Activated CD8-positive, alpha-beta memory T cell treated with anti-CD3 and anti-CD28 coated beads for 4 hours (primary cell): ENCODE results near the gene YPEL5.
"Not testable (repeated sequence)": the region's sequence is repeated elsewhere in the genome, so short reads cannot be mapped to it uniquely, and the experiment has no call there.

Experiments
- DNase-seq, 2 donors: peaks; one replicate each; pipeline ENCODE4 v3.0.0-alpha.2; 2020; ENCODE audit warnings: low read depth in 2 of 2

YPEL5 gene

DNA sequence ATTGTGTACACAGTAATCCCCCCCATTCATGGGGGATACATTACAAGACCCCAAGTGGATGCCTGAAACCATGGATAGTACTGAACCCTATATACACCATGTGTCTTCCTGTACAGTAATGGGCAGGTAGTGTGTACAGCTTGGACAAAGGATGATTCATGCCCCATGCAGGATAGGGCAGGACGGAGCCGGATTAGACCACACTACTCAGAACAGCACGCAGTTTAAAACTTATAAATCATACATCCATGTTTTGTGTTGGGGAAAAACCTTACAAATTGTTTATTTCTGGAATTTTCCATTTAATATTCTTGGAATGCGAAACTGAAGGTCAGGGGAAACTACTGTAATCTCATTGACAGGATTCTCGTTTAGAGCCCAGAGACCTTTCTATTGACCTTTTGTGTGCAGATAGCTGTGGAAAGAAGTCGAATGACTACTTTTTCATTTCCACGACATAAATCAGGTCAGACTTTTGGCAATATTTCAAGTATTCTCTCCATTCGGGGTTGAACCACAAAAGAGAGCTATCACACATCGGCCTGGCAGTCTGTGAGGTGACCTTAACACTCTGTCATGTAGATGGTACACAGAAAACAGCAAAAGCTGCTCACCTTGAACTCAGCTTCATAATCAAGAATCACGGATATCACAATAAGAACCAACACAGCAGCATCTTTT lies 9.9 kb upstream of the YPEL5 start:
- no peak for DNase-seq

DNA sequence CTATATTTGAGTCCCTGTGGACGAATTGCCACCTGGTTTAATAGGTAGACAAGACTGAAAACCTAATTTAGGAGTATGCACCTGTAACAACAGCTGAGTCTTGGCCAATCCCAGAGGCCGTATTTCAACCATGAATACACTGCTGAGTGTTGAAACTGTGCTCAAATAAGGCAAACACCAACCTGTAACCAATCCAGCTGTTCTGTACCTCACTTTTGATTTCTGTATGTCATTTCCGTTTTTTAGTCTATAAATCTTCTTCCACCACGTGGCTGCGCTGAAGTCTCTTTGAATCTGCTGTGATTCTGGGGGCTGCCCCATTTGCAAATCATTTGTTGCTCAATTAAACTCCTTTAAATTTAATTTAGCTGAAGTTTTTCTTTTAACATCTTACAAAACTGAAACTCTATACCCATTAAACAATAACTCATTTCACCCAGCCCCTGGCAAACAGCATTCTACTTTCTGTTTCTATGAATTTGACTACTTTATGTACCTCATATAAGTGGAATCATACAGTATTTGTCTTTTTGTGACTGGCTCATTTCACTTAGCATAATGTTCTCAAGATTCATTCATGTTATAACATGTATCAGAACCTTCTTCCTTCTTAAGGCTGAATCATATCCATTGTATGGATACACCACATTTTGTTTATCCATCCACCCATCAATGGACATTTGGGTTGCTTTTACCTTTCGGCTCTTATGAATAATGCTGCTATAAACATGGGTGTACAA lies 7.5 kb upstream of the YPEL5 start:
- no peak for DNase-seq

DNA sequence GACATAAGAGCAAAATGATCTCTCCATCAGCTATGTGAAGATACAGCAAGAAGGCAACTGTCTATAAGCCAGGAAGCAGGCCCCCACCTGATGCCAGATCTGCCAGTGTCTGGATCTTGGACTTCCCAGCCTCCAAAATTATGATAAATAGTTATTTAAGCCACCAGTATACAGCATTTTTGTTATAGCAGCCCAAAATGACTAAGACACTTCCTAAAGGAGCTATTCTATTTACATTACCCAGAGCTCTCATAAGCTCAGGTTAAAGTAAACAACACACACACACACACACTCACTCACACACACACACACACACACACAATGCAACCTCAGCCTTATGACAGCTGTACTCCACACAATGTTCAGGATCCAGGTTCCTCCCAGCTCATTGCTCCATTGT lies 5.7 kb upstream of the YPEL5 start:
- no peak for DNase-seq

DNA sequence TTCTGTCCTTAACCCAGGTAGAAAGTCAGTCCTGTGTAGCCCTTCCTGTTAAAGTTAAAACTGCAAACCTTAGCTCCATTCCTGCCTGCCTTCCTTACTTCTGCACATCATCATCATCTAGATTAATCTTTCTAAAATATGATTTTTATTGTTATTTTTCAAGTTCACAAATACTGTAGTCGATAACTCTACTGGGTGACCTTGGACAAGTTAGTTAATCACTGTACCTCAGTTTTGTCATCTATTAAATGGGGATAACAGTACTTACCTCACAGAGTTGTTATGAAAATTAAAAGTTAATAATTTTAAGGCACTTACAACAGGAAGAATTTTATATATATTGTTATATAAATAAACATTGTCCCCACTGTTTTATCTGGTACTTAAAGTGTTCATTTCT lies 2.5 kb upstream of the YPEL5 start:
- DNase-seq = no peak

DNA sequence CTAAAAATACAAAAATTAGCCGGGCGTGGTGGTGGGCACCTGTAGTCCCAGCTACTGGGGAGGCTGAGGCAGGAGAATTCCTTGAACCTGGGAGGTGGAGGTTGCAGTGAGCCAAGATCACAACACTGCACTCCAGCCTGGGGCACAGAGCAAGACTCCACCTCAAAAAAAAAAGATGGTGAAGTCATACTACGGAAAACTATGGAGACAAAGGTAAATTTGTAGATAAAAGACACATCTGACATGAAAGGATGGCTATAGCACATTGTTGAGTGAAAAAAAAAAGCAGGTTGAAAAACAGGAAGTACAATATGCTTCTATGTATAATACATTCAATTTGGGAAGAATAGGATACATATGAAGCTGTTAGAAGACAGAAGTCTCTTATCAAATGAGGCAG lies 1.9 kb upstream of the YPEL5 start:
- not testable (repeated sequence) for DNase-seq

DNA sequence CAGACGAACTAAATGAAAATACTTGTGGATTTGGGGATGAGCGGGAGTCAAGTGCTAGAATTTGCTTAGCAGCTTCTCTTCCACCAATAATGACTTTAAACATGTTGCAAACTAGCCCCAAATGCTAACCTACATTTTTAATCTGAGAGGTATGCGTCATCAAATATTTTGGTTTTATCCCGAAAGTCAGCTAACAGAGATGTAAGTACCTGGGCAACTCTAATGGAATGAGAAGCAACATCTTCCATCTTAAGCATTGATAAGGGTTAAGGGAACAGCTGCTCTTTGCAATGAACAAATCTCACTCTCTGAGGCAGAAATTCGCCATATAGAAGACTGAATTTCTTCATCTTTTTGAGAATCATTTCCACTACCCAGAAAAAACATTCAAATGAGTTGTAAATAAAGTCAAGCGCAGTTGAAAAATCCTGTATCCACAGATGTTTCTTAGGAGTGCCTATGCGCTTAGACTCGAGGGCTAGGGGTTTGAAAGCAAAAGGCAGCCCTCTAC lies 926 bp upstream of the YPEL5 start:
- DNase-seq = no peak

DNA sequence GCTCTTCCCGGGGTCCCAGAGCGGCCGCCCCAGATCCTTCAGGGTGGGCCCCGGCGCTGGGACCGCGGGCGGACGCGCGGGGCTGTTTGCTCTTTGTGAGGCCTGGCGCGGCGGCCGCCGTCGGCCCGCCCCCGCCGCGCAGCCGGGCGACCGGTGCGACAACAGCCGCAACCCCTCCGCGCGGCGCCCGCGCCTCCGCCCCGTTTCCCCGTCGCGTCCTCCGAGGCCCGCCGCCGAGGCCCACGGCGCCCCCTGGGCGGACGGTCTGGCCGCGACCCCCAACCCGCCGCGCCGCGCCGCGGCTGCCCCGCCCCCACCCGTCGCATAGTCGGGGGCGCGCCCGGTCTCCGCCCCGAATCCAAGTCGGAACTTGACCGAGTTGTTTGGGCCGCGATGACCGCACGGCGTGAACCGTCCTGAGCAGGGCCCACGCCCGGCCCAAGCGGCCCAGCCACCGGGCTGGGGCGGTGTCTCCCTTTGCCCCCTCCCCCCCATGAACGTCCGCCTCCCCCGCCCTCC lies 448 bp downstream of the YPEL5 start:
- no peak for DNase-seq

DNA sequence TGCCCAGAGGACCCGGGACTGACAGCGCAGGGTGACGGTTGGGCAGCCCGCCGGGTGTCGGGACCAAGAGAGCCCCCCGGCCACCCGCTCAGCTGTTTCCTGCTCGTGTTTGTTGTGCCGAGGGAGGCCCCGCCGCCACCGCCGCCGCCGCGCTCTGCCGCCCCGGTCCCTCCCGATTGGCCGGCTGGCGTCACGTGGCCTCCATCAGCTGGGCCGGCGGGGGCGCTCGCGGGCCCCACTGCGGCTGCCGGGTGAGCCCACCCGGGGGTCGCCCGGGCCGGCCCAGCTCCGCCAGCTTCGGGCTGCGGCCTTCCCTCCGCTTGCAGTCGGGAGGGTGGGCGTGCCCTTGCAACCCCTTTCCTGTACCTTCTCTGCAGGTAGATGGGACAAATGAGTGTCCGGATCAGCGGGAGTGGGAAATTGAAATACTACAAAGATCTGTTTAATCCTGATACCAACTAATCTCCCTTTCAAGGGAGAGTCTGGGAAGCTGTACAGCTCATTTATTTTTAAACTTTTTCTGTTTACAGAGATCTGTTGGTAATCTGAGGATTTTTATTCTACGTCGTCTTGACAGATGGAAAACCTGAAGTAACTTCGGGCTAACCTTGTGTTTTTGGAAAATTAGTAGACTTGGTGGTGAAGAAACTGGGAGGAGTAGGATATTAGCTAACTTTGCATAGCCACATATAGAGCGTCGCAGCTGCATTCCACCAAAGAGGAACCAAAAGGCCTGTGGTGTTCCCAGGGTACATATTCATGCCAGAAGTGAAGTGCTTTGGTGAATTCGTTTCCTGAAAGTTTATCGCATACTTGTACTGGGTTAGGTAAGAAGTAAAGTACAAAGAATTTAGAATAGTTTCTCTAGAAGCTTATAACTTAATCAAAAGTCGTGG lies 1.2 kb downstream of the YPEL5 start:
- peak; percentile 50 to 55 for DNase-seq

DNA sequence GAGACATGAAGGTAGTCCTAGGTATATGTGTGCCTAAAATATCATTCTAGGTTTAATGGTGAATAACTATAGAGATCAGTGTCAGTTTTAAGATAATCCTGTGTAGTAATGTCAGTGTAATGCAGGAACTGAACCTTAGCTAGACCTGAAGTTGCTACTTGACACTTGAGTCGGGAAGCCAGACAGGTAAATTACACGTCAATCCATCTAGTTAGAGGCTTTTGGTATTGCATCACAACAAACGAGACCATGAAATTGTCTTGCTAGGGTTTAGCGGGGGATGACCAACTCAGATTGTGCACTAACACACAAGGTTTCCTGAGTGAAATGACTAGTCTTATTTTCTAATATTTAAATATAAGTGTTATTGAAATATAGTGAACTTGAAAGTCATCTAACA lies 2.0 kb downstream of the YPEL5 start:
- no peak for DNase-seq

DNA sequence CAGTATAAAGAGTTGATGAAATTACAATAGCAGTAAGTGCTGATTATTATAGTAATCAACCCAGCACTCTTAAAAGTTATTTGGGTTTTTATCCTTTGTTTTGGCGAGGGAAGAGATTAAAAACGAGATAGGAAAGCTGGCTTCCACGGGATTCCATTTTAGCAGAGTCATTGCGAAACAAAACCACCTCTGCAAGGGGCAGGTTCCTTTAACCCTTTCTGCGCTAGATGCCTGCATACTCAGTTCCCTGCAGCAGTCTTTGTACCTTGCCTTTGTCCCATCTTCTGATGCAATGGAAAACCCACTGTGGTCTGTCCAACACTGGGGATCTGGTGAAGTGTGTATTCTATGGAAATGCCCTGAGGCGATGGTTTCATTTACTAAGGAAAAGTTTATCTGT lies 2.7 kb downstream of the YPEL5 start:
- DNase-seq = no peak

DNA sequence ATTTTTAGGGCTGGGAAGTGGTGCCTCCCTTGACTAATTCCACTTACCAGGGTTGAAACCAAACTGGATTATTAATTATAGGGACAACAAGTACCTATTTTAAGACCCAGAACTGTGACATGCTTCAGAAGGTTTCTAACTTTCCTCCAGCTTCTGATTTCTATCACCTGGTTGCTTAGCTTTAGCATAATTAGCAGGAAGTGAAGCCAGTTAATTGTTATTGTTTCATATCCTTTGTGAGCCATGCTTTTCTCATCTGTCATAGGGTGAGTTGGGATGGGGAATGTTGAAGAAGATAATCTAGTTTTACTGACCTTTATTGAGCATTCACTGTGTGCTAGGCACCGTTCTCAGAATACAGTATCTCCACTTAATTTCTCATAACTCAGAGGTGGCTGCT lies 3.2 kb downstream of the YPEL5 start:
- no peak for DNase-seq

DNA sequence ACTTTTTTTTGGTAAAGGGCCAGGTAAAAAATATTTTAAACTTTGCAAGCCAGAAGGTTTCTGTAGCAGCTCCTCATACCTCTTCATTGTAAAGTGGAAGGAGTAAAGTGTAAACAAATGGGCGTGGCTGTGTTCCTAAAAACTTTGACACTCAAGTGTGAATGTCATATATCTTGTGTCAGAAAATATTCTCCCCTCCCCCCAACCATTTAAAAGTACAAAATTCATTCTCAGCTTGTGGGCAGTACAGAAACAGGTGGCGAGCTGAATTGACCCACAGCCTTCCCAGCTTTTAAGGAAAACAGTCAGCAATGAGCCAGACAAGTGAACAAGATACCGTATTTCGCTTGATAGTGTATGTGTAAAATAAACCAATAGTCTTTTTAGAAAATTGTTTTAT lies 4.0 kb downstream of the YPEL5 start:
- no peak for DNase-seq

DNA sequence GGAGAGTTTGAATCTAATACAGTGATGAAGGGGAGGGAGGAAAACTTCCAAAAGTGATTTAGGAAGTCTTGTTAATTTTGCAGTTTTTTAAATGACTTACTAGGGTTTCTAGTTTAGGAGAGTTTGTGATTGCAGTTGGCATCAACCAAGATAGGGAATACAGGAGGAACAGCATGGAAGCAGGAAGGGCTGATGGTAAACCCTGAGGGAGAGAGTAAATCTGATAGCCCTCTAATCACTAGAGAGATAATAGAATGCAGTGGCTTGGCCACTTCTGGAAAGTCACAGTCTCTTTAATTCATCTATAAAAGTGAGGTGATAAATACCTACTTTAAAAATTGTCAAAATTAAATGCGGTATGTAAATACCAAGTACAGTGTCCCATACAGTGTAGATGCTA lies 5.6 kb downstream of the YPEL5 start:
- DNase-seq = no peak

DNA sequence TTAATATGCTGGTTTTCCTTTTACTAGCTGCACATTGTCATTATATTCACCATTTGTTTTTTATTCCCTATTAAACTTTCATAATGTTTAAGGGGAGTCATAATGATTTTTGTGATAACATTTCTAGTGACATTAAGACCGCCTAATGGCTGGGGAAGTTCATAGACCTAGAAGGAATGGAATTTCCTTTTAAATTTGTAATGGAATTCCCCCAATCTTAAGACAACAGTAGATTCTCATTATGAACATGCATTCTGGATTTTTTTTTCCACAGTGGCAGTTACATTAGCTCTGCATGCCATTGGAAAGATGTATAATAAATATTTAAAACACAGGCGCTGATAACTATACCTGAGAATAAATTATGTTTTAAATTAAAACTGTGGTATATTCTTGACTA lies 8.4 kb downstream of the YPEL5 start:
- DNase-seq = no peak

DNA sequence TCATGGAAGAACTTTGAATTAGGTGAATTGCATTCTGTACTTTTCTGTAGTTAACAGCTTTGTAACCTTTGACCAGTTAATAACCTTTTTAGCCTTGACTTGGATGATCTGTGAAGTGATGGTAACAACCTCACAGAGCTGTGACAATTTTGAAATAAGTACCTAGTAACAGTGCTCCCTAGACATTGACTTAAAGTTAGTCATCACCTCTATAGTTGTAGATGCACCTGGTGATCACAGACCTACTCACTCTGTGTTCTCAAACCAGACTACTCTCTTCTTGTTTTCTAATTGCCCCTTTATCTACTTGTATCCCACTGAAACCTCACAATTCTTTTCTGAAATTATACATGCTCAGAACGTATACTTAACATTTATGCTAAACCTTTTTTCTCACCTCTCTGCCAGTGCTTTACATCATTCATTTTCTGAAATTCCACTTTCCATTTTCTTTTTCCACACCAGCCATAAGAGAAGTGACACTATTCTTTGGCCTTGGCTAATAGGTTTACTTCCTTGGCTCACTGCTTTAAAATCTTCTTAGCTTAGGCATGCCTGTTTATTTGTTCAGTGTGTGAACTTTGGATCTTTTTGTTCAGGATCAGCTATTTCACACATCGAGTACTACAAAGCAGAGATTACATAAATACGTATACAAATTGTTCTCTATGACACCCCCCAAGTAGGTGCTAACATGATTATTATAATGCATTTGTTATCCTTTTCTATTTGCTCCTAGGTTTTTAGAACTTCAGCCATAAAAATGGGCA lies 9.3 kb downstream of the YPEL5 start:
- no peak for DNase-seq

DNA sequence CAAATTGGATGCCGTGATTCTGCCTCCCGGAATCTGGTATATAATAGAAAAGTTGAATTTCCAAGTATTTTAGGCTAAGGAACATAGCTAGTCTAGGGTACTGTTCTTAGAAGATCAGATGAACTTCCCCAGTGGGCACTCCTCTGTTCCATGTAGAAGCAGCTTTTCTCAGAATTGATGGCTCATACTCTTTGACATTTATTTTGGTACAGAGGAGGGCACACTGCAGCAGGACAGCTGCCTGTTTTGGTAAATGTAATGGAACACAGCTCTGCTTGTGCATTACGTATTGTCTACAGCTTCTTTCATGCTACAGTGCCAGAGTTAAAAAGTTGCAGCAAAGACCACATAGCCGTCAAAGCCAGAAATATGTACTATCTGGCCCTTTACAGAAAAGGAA lies 10.8 kb downstream of the YPEL5 start:
- DNase-seq = no peak

DNA sequence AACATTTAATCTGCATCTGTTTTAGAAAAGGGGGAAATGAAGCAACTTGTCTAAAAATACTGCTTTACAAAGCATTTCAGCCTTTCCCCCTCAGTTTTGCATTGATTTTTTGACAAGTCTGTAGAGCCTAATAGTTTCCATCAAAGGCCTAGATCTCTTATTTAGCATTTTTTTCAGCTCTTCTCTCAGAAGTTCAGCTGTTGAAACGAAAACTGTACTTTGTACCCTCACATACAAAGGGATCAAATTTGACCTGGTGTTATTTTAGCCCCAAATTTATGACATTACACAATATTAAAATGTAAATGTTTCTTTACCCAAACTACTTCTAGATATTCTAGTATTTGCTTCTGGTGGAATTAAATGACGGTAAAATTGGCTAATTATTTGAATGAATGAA lies 13.0 kb downstream of the YPEL5 start:
- no peak for DNase-seq

DNA sequence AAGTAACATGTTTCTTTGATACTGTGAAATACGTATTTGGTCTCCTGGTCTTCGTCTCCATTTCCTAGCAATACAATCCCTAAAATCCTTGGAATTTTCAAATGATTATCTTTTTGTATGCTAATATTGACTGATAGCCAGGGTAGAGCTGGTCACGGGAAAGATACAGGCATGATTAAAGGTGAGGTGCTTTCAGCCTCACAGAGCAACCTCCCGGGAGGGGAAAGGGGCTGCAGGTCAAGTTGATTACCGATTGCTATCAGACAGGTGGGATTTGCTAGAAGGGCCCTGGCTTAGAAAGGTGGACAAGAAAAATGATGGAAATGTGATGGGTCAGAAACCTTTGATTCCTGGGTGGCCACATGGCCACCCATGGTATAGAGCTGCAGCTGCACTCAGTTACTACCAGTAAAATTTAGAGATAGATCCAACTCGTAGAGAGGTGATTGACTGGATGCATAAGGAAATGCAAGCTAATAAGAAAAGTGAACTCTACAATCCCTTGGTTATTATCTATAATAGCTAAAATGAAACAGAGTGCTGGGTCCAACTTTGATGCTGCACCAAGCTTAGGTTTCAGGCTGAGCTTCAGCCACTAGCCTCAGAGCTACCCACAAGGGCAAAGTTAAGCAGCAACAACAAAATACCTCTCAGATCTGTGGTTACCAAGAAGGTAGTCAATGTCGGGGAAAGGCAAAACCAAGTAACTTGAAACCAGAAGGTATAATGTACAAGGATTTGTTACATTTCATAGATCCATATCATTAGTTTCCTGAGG lies 15.3 kb downstream of the YPEL5 start:
- no peak for DNase-seq

DNA sequence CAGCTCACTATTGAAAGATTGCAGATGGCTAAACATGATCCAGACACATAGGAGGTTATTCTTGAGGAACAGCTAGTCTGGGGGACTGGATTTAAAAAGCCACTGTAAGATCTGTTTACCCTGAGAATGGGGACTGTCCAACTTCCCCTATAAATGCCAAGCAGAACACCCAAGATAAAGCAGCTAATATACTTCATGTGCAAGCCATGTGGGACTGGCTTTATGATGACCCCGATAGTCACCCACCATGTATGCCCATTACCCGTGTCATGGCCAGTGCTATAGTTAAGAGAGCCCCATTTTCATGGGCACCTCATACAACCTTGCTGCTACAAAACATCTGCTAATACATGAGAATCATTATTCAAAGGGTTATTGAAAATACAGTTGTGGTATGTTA lies 16.0 kb downstream of the YPEL5 start:
- no peak for DNase-seq

DNA sequence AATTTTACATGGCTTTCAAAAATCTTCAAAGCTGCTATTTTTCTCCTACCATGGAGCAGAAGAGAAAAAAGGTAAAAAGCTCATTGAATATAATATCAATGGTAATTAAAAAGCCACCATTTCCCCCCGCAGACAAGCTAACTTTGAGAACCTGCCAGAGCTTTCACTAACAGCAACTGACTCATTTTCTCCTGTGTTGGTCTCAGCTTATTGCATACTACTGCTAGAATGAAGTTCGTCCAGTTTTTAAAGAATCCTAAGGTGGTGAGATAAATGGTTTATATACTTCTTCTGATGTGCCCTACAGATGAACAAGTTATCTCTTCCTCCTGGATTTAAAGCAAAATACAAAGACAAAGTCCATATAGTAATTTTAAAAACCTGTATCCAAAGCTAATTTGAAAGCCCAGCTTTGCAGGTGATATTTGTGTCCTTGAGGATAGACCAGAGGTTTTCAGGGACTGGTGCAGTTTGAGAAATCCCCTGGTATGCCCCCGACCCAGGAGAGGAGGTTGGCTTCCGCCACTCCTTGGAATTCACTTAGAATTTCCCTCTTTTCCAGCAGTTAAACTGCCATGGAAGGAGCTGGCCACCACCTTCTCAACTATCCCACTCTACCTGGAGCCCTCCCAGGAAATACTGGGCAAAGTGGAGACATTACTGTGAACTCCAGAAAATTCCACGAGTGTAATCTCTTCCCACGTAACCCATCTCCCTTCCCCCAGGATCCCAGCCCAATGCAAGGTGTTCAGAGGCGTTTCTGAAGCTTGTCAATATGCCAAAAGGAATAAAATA lies 17.5 kb downstream of the YPEL5 start:
- no peak for DNase-seq
